ENCODE results near the gene FOXN1. TPM values are rescaled to one million over a fixed set of nuclear protein-coding genes. Genes with fewer than 3 reads are reported as not detected.
"Not testable (repeated sequence)": the region's sequence is repeated elsewhere in the genome, so short reads cannot be mapped to it uniquely, and the experiment has no call there.

FOXN1 gene, protein sequence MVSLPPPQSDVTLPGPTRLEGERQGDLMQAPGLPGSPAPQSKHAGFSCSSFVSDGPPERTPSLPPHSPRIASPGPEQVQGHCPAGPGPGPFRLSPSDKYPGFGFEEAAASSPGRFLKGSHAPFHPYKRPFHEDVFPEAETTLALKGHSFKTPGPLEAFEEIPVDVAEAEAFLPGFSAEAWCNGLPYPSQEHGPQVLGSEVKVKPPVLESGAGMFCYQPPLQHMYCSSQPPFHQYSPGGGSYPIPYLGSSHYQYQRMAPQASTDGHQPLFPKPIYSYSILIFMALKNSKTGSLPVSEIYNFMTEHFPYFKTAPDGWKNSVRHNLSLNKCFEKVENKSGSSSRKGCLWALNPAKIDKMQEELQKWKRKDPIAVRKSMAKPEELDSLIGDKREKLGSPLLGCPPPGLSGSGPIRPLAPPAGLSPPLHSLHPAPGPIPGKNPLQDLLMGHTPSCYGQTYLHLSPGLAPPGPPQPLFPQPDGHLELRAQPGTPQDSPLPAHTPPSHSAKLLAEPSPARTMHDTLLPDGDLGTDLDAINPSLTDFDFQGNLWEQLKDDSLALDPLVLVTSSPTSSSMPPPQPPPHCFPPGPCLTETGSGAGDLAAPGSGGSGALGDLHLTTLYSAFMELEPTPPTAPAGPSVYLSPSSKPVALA
- total RNA-seq (ENCODE audit: low replicate concordance) = not detected in 2 replicates

DNA sequence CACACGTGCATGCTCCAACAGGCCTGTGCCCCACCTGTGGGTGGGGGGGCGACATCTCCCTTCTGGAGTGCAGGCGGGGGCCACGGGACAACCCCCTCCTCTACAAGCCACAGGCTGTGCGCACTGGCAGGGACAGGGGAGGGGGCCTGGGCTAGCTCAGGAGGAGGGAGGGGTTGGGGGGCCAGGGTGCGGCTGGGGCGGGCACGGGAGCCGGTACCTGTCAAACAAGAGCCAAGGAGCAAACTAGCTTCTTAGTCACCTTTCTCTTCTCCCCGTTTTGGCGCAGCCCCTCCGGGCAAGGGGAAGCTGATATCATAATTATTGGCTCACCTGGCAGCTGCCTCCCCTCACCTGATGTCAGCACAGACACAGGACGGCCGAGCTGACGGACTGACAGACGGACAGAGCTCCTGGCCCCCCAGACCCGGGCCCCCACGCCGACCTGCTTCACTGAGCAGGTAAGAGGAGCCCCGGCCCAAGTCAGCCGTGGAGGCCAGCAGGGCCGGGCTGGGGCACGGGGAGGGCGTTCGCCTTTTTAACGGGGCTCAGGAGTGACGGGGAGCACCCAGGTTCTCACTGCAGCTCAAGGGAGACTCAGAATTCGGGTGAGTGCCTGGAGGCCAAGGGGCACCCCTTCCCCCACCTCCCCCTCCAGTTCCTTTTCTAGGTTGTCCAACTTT, at the start of gene FOXN1:
Gene FOXN1 (plus strand): TSS at position 363 of the 680 bp plus-strand sequence. CDS start 17,622 bp downstream, outside the sequence.
- Mint-ChIP-seq H3K36me3 (no peaks in the 10 kb centered on the region), H3K9me3 (no peaks in the 10 kb centered on the region), H3K4me1 (peaks cover 4% of the 10 kb centered on the region), H3K27ac (peak within 1 kb of the TSS; percentile 87), H3K27me3 (ENCODE audit: insufficient read depth, low read depth) (peaks cover 10% of the 10 kb centered on the region), H3K4me3 (peak within 1 kb of the TSS; percentile 41)
- Histone ChIP-seq H3K4me1 (peaks cover 5% of the 10 kb centered on the region), H3K9me3 (ENCODE audit: low read depth) (no peaks in the 10 kb centered on the region), H3K4me3 (no peak within 1 kb of the TSS), H3K4me2 (no peak within 1 kb of the TSS), H2AFZ (replicated peaks) (no peak within 1 kb of the TSS), H3K79me2 (ENCODE audit: low read depth) (no peaks in the 10 kb centered on the region), H3K27ac (no peak within 1 kb of the TSS), H3K9ac (no peak within 1 kb of the TSS), H3K27me3 (no peaks in the 10 kb centered on the region), H4K20me1 (ENCODE audit: low read depth) (no peaks in the 10 kb centered on the region), H3K36me3 (no peaks in the 10 kb centered on the region), H3F3A (ENCODE audit: low read depth) (no peaks in the 10 kb centered on the region)
- no peak for DNase-seq (ENCODE audit: low spot score)
- TF ChIP-seq, protein P1, sequence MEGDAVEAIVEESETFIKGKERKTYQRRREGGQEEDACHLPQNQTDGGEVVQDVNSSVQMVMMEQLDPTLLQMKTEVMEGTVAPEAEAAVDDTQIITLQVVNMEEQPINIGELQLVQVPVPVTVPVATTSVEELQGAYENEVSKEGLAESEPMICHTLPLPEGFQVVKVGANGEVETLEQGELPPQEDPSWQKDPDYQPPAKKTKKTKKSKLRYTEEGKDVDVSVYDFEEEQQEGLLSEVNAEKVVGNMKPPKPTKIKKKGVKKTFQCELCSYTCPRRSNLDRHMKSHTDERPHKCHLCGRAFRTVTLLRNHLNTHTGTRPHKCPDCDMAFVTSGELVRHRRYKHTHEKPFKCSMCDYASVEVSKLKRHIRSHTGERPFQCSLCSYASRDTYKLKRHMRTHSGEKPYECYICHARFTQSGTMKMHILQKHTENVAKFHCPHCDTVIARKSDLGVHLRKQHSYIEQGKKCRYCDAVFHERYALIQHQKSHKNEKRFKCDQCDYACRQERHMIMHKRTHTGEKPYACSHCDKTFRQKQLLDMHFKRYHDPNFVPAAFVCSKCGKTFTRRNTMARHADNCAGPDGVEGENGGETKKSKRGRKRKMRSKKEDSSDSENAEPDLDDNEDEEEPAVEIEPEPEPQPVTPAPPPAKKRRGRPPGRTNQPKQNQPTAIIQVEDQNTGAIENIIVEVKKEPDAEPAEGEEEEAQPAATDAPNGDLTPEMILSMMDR (IDR thresholded peaks at IDR 0.05) = no peak
- TF ChIP-seq EZH2 (IDR thresholded peaks at IDR 0.05) = no peak
- TF ChIP-seq EZH2phosphoT487 (IDR thresholded peaks at IDR 0.05) = no peak

DNA sequence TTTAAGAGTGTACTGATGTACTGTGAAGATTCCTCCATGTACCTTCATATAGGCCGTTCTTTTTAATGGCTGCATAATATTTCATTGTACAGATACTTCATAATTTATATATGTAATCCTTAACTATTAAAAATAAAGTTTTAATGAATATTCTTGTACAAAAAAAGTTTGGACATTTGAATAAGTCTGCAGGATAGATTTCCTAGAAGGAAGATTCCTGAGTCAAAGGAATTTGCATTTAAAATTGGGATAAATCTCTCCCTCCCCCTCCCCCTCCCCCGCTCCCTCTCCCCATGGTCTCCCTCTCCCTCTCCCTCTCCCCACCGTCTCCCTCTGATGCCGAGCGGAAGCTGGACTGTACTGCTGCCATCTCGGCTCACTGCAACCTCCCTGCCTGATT, 48.3 kb upstream of the FOXN1 start:
- Mint-ChIP-seq H3K4me1 (no peaks in the 10 kb centered on the region), H3K9me3 (peaks cover 13% of the 10 kb centered on the region), H3K36me3 (no peaks in the 10 kb centered on the region), H3K27ac (no peak overlapping the region), H3K27me3 (ENCODE audit: insufficient read depth, low read depth) (peaks cover 2% of the 10 kb centered on the region), H3K4me3 (no peak overlapping the region)
- Histone ChIP-seq H4K20me1 (ENCODE audit: low read depth) (no peaks in the 10 kb centered on the region), H3K79me2 (ENCODE audit: low read depth) (no peaks in the 10 kb centered on the region), H3F3A (ENCODE audit: low read depth) (no peaks in the 10 kb centered on the region), H3K9me3 (ENCODE audit: low read depth) (no peaks in the 10 kb centered on the region), H3K36me3 (no peaks in the 10 kb centered on the region), H2AFZ (replicated peaks) (no peak overlapping the region), H3K27ac (no peak overlapping the region), H3K4me3 (no peak overlapping the region), H3K4me1 (no peaks in the 10 kb centered on the region), H3K9ac (no peak overlapping the region), H3K4me2 (no peak overlapping the region), H3K27me3 (no peaks in the 10 kb centered on the region)
- no peak for TF ChIP-seq EZH2phosphoT487 (IDR thresholded peaks at IDR 0.05)
- TF ChIP-seq, protein P1 (IDR thresholded peaks at IDR 0.05) = no peak
- no peak for DNase-seq (ENCODE audit: low spot score)

DNA sequence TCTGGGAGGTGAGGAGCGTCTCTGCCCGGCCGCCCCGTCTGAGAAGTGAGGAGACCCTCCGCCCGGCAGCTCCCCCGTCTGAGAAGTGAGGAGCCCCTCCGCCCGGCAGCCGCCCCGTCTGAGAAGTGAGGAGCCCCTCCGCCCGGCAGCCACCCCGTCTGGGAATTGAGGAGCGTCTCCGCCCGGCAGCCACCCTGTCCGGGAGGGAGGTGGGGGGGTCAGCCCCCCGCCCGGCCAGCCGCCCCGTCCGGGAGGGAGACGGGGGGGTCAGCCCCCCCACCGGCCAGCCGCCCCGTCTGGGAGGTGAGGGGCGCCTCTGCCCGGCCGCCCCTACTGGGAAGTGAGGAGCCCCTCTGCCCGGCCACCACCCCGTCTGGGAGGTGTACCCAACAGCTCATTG, 47.3 kb upstream of the FOXN1 start:
- peaks cover 12% of the 10 kb centered on the region for H3K9me3 Mint-ChIP-seq
- not testable (repeated sequence) for H3K4me2 ChIP-seq; H3K27ac ChIP-seq; H4K20me1 ChIP-seq (ENCODE audit: low read depth); H3K27ac Mint-ChIP-seq; H3K4me3 ChIP-seq; H3F3A ChIP-seq (ENCODE audit: low read depth); H3K27me3 ChIP-seq; H3K36me3 ChIP-seq; H3K36me3 Mint-ChIP-seq; H3K4me3 Mint-ChIP-seq; H3K9ac ChIP-seq; H3K27me3 Mint-ChIP-seq (ENCODE audit: insufficient read depth, low read depth); H3K4me1 Mint-ChIP-seq; H3K79me2 ChIP-seq (ENCODE audit: low read depth); DNase-seq (ENCODE audit: low spot score); H3K9me3 ChIP-seq (ENCODE audit: low read depth); H2AFZ ChIP-seq (replicated peaks); H3K4me1 ChIP-seq
